GM12878 (cell line): ENCODE results near the gene HMGN1. TPM values are rescaled to one million over a fixed set of nuclear protein-coding genes. Genes with fewer than 3 reads are reported as not detected.
A peak's percentile ranks its signal among the peaks of the same experiment; 100 is the strongest.

Experiments used
- ATF7 ChIP-seq: fragments of 450-650 bp; IDR thresholded peaks from 2 replicates; pipeline ENCODE4 v1.6.1; 2016; ENCODE audit warnings: low read depth, mild to moderate bottlenecking
- CHD1 ChIP-seq: IDR thresholded peaks from 2 replicates; pipeline ENCODE4 v1.6.1; 2012; ENCODE audit warnings: low read depth, low read length, improper control_type of control experiment
- CREM ChIP-seq: IDR thresholded peaks from 2 replicates; pipeline ENCODE4 v1.6.1; 2014; ENCODE audit warnings: antibody characterized with exemption, low read depth
- E4F1 ChIP-seq: fragments of 450-650 bp; IDR thresholded peaks from 2 replicates; pipeline ENCODE4 v1.6.1; 2018; ENCODE audit warnings: borderline replicate concordance, mild to moderate bottlenecking; ENCODE audit not compliant: partially characterized antibody
- EP300 ChIP-seq, 2 experiments: fragments of 150-350 bp in 1 of 2; IDR thresholded peaks; 2 replicates each; pipeline ENCODE4 v1.6.1; 2011 to 2012; ENCODE audit warnings: low read depth in 2 of 2, low read length in 2 of 2, borderline replicate concordance in 1 of 2, improper control_type of control experiment in 1 of 2, inconsistent platforms in 1 of 2; ENCODE audit not compliant: control insufficient read depth in 1 of 2
- GATAD2B ChIP-seq: fragments of 450-650 bp; conservative IDR thresholded peaks from 2 replicates; pipeline ENCODE4 v1.6.1; 2017; ENCODE audit warnings: low read depth, mild to moderate bottlenecking, moderate library complexity
- IRF4 ChIP-seq: IDR thresholded peaks from 2 replicates; pipeline ENCODE4 v1.6.1; 2011; ENCODE audit warnings: low read depth, low read length
- JUNB ChIP-seq: IDR thresholded peaks from 2 replicates; pipeline ENCODE4 v1.6.1; 2016; ENCODE audit warnings: antibody characterized with exemption, mild to moderate bottlenecking
- KDM1A ChIP-seq: fragments of 200-600 bp; sonication (generic); IDR thresholded peaks from 2 replicates; pipeline ENCODE4 v1.6.1; 2016; ENCODE audit warnings: borderline replicate concordance
- KLF5 ChIP-seq: fragments of 450-650 bp; IDR thresholded peaks from 2 replicates; pipeline ENCODE4 v1.6.1; 2014; ENCODE audit warnings: mild to moderate bottlenecking; ENCODE audit not compliant: partially characterized antibody
- MXI1 ChIP-seq: fragments of 150-350 bp; IDR thresholded peaks from 2 replicates; pipeline ENCODE4 v1.6.1; 2011; ENCODE audit warnings: low read depth, mild to moderate bottlenecking, inconsistent platforms, low read length, improper control_type of control experiment
- NR2C2 ChIP-seq: IDR thresholded peaks from 2 replicates; pipeline ENCODE4 v1.6.1; 2011; ENCODE audit warnings: borderline replicate concordance, low read depth; ENCODE audit not compliant: control insufficient read depth, insufficient read length
- POLR2A ChIP-seq: IDR thresholded peaks from 2 replicates; pipeline ENCODE4 v1.6.1; 2011; ENCODE audit warnings: low read depth, mild to moderate bottlenecking, low read length
- RCOR1 ChIP-seq: conservative IDR thresholded peaks from 2 replicates; pipeline ENCODE4 v1.6.1; 2012; ENCODE audit warnings: low read depth, low read length, improper control_type of control experiment
- STAT1 ChIP-seq: fragments of 450-650 bp; conservative IDR thresholded peaks from 2 replicates; pipeline ENCODE4 v1.6.1; 2014; ENCODE audit warnings: antibody characterized with exemption, mild to moderate bottlenecking
- STAT3 ChIP-seq: IDR thresholded peaks from 2 replicates; pipeline ENCODE4 v1.6.1; 2011; ENCODE audit warnings: low read depth, low read length, improper control_type of control experiment
- TCF12 ChIP-seq: IDR thresholded peaks from 2 replicates; pipeline ENCODE4 v1.6.1; 2011; ENCODE audit warnings: low read depth, mild to moderate bottlenecking, low read length
- USF1 ChIP-seq: IDR thresholded peaks from 2 replicates; pipeline ENCODE4 v1.6.1; 2011; ENCODE audit warnings: borderline replicate concordance, low read depth, mild to moderate bottlenecking, moderate library complexity, mixed read lengths, low read length; ENCODE audit not compliant: insufficient read depth; ENCODE audit errors: extremely low read length
- ZNF274 ChIP-seq: IDR thresholded peaks from one replicate; pipeline ENCODE4 v1.8.0; 2011; ENCODE audit not compliant: insufficient read length, insufficient read depth
- ZNF384 ChIP-seq: IDR thresholded peaks from 2 replicates; pipeline ENCODE4 v1.6.1; 2012; ENCODE audit warnings: low read depth, mild to moderate bottlenecking, low read length, improper control_type of control experiment, borderline replicate concordance
- polyA plus RNA-seq, 11 experiments: library from polyadenylated mRNA; depleted of rRNA in 4 of 11; unstranded in 6 of 11; stranded (reverse) in 5 of 11; fragments of >200 nt; fragmentation: Nextera tagmentation in 4 of 11; fragmentation: Illumina TruSeq in 1 of 11; extraction: Ambion mirVana in 4 of 11; extraction: Trizol in 1 of 11; gene quantifications; 1 replicate in 1 of 11; 2 replicates in 10 of 11; pipeline versions ENCODE4 v1.2.1 to v1.2.3, GENCODE V29; 2011 to 2016; ENCODE audit warnings: inconsistent platforms in 2 of 11, missing spikeins in 2 of 11, low read depth in 1 of 11
- total RNA-seq, 4 experiments: library from RNA; depleted of rRNA in 3 of 4; stranded (reverse); fragments of >200 nt in 3 of 4; fragmentation: Illumina TruSeq in 1 of 4; extraction: Trizol in 1 of 4; gene quantifications; 2 replicates each; pipeline versions ENCODE4 v1.2.1 to v1.2.3, GENCODE V29; 2013 to 2021
- TF ChIP-seq, protein P1 (sequence below): fragments of 450-650 bp; IDR thresholded peaks from 2 replicates; pipeline ENCODE4 v1.6.1; 2017; ENCODE audit warnings: low read depth, mild to moderate bottlenecking, moderate library complexity
- TF ChIP-seq, protein P2 (sequence below): fragments of 450-650 bp; IDR thresholded peaks from 2 replicates; pipeline ENCODE4 v1.6.1; 2017; ENCODE audit warnings: mild to moderate bottlenecking, moderate library complexity

HMGN1 gene
- total and polyA plus RNA-seq, 10 of the 15 experiments (the other 5 are each of a cell fraction or from before 2014, with no cell fraction given) = 120 to 798 (median 396) TPM

DNA sequence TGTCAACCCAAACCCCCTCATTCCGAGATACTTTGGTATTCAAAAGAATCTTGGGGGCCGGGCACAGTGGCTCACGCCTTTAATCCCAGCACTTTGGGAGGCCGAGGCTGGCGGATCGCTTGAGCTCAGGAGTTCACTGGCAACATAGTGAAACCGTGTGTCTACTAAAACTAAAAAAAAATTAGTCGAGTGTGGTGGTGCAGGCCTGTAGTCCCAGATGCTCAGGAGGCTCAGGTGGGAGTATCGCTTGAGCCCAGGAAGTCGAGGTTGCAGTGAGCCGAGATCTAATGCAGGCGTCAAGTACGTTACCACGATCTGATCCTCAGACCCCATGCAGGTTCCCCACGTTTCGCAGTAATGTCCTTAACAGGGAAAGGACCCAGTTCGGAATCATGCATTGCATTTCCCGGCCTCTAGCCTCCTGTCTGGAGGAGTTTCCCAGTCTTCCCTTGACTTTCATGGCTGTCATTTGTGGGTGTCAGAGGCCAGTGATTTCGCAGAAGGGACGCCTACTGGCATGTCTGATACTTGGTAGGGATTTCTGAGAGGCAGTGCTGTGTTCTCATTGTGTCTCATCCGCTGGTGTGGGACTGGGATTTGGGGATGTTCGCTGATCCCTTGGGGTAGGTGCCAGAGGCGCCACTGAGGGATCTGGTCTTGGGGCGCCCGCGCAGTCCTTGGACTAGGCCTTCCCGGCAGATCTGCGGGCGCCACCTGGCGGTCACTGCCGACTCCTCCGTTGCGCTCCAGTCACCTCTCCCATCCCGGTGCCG is 39.3 kb upstream of the HMGN1 start (continued):
- TF ChIP-seq EP300 (IDR thresholded peaks at IDR 0.05; ENCODE audit: borderline replicate concordance in 1 of 2, control insufficient read depth in 1 of 2, low read depth in 2 of 2, low read length in 2 of 2) (no peak), STAT3 (no peak), CHD1 (no peak), ZNF274 (no peak), TCF12 (no peak), JUNB (no peak), USF1 (no peak), MXI1 (no peak), KDM1A (no peak), ZNF384 (no peak), RCOR1 (no peak), E4F1 (no peak), STAT1 (no peak), IRF4 (no peak), CREM (no peak), GATAD2B (0 out of 2 replicates have a peak, but pooled peaks have one; percentile 44), ATF7 (no peak), POLR2A (peak; percentile 70), NR2C2 (no peak), KLF5 (no peak)
- TF ChIP-seq, protein P1, sequence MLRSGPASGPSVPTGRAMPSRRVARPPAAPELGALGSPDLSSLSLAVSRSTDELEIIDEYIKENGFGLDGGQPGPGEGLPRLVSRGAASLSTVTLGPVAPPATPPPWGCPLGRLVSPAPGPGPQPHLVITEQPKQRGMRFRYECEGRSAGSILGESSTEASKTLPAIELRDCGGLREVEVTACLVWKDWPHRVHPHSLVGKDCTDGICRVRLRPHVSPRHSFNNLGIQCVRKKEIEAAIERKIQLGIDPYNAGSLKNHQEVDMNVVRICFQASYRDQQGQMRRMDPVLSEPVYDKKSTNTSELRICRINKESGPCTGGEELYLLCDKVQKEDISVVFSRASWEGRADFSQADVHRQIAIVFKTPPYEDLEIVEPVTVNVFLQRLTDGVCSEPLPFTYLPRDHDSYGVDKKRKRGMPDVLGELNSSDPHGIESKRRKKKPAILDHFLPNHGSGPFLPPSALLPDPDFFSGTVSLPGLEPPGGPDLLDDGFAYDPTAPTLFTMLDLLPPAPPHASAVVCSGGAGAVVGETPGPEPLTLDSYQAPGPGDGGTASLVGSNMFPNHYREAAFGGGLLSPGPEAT = no peak
- TF ChIP-seq, protein P2, sequence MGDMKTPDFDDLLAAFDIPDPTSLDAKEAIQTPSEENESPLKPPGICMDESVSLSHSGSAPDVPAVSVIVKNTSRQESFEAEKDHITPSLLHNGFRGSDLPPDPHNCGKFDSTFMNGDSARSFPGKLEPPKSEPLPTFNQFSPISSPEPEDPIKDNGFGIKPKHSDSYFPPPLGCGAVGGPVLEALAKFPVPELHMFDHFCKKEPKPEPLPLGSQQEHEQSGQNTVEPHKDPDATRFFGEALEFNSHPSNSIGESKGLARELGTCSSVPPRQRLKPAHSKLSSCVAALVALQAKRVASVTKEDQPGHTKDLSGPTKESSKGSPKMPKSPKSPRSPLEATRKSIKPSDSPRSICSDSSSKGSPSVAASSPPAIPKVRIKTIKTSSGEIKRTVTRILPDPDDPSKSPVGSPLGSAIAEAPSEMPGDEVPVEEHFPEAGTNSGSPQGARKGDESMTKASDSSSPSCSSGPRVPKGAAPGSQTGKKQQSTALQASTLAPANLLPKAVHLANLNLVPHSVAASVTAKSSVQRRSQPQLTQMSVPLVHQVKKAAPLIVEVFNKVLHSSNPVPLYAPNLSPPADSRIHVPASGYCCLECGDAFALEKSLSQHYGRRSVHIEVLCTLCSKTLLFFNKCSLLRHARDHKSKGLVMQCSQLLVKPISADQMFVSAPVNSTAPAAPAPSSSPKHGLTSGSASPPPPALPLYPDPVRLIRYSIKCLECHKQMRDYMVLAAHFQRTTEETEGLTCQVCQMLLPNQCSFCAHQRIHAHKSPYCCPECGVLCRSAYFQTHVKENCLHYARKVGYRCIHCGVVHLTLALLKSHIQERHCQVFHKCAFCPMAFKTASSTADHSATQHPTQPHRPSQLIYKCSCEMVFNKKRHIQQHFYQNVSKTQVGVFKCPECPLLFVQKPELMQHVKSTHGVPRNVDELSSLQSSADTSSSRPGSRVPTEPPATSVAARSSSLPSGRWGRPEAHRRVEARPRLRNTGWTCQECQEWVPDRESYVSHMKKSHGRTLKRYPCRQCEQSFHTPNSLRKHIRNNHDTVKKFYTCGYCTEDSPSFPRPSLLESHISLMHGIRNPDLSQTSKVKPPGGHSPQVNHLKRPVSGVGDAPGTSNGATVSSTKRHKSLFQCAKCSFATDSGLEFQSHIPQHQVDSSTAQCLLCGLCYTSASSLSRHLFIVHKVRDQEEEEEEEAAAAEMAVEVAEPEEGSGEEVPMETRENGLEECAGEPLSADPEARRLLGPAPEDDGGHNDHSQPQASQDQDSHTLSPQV = no peak
